ENCODE data around the gene FUT9. TPM values are rescaled to one million over a fixed set of nuclear protein-coding genes. Genes with fewer than 3 reads are reported as not detected.

FUT9 gene
- polyA plus RNA-seq, 6 donors from 2014 or later = not detected

DNA sequence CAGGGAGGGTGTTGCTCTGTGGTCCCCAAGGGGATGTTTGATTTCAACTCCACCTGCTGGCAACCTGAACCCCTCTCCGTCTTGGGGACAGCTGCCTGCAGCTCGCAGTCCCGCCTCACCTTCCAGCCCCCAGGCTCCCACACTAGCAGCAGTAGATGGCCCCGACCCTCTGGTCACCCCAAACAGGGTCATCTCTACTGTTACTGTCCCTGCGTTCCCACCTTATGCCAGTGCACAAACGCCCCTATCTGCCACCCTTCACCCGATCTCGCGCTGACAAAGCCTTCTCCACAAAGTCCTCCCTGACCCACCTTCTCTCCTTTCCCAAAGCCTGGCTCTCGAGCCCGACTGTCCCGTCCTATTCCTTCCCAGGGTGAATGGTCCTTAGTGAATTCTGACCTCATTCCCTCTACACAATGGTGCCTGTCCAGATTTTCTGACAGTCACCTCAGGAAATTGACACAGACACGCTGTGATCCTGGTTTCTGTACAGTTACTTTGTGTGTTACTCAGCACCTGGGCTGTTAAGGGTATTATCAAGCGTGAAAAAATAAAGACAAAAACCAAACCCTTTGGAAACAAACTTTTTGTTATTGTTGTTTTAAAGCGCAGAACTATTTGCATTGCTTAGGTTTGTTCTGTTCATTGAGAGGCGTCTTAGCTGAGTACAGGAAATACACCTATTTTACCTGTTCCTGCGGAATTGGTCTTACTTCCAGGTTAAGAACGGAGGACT is 728 bp downstream of the FUT9 start:
- Mint-ChIP-seq H3K27me3 (peaks cover 16 to 36% (median 23%) of the 10 kb centered on the region in 3 donors), H3K4me3 (peak overlapping the region in 1 of 8 donors; percentile 34), H3K36me3 (peaks cover 0 to 15% of the 10 kb centered on the region in 2 donors), H3K27ac (peak overlapping the region in 1 of 6 donors; percentile 88), H3K4me1 (no peaks in the 10 kb centered on the region), H3K9me3 (peaks cover 0 to 12% (median 3%) of the 10 kb centered on the region in 7 donors)
- ATAC-seq (ENCODE audit: low read depth in 2 of 2) (no peak), DNase-seq (no peak)

DNA sequence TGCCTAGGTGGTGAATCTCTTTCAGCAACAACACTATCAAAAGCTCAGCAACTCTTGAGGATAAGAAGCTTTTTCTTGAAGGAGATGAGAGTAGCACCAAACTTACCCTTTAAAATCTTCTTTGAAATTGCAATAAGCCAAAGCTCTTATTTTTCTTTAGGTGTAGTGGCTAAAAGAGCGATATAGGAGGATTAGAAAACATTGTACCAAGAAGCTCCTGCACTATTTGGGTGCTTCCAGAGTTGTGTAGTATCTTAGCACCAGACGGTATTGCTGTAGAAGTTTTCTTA is 1.2 kb downstream of the FUT9 start:
- no peak overlapping the region for H3K4me3 Mint-ChIP-seq
- no peak for DNase-seq
- H3K27ac Mint-ChIP-seq = no peak overlapping the region
- H3K4me1 Mint-ChIP-seq = no peaks in the 10 kb centered on the region
- peaks cover 0 to 15% of the 10 kb centered on the region in 2 donors for H3K36me3 Mint-ChIP-seq
- no peak for ATAC-seq (ENCODE audit: low read depth in 2 of 2)
- H3K9me3 Mint-ChIP-seq = peaks cover 0 to 12% (median 3%) of the 10 kb centered on the region in 7 donors
- H3K27me3 Mint-ChIP-seq = peaks cover 16 to 36% (median 23%) of the 10 kb centered on the region in 3 donors

DNA sequence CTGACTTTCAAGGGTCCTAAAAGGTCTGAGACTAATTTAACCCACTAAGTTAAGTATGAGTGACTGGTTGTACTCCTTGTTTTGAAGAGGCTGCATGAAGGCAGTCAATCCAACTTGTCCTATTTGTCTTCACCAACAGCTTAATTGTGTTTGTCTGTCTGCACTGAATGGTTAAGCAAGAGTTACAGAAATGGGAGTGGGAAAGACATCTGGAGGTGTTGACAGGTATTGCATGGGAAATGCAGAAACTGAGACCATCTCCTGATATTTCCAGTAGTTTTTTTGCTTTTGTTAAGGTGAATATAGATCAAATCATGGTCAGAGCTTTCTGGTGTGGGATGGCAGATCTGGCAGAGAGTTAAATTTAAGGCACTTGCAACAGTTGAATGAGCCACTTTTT is 6.5 kb downstream of the FUT9 start:
- H3K9me3 Mint-ChIP-seq = peaks cover 0 to 7% (median under 1%) of the 10 kb centered on the region in 7 donors
- no peak overlapping the region for H3K4me3 Mint-ChIP-seq
- peaks cover 0 to 8% (median 0%) of the 10 kb centered on the region in 3 donors for H3K27me3 Mint-ChIP-seq
- H3K27ac Mint-ChIP-seq = no peak overlapping the region
- no peak for ATAC-seq (ENCODE audit: low read depth in 2 of 2)
- no peaks in the 10 kb centered on the region for H3K4me1 Mint-ChIP-seq
- no peaks in the 10 kb centered on the region for H3K36me3 Mint-ChIP-seq
- no peak for DNase-seq

DNA sequence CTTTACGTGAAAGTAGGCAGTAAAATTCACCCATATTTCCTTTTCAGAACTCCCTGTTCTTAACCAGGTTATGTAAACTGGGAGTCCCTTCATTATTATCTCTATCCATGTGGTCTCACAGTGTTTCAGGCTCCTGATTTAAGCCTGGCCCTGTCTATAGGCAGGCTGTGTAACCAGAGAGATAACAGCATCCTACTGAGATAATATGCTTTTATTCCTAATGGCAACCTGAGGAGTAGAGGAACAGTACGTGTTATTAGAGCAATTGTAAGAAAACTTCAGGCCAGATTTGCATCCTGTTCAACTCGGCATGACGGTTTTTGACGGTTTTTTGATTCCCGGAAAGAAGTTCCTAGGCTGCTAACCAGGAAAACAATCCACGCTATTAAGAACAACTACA is 16.9 kb downstream of the FUT9 start:
- Mint-ChIP-seq H3K9me3 (no peaks in the 10 kb centered on the region), H3K27me3 (no peaks in the 10 kb centered on the region), H3K27ac (no peak overlapping the region), H3K4me3 (no peak overlapping the region), H3K36me3 (no peaks in the 10 kb centered on the region), H3K4me1 (no peaks in the 10 kb centered on the region)
- no peak for DNase-seq
- ATAC-seq (ENCODE audit: low read depth in 2 of 2) = no peak

DNA sequence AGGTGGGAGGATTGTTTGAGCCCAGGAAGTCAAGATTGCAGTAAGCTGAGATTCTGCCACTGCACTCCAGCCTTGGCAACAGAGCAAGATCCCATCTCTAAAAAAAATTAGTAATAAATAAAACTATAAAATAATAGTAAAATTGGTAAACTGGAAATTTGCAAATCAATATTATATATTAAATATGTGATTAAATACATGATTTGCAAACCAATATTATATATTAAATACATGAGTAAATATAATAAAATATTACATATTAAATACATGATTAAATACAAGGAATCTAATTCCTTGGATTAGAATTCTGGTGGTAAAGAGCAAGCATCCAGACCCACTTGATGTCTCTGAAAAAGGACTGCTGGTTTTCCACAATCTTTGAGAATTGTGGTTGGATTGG is 35.8 kb downstream of the FUT9 start:
- DNase-seq = no peak
- Mint-ChIP-seq H3K27ac (no peak overlapping the region), H3K4me1 (no peaks in the 10 kb centered on the region), H3K4me3 (no peak overlapping the region), H3K9me3 (peaks cover 0 to 5% (median 0%) of the 10 kb centered on the region in 7 donors), H3K27me3 (no peaks in the 10 kb centered on the region), H3K36me3 (no peaks in the 10 kb centered on the region)
- no peak for ATAC-seq (ENCODE audit: low read depth in 2 of 2)

DNA sequence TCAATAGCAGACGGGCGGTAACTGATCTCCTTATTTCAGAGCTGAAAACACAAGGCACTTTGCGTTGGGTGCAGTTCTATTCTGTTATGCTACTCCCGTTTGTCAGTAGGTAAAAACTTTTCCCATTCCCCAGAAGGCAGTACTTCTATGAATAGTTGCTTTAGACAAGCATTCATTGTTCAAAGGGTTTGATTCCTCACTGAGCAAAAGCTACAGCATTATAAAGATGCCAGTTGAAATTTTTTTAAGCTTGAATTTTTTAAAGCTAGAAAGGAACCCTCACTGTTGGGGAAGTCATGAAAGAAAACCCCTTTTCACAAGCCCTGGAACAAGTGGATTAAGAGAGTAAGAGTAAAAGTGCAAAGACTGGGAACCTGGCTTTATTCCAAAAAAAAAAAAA is 42.3 kb downstream of the FUT9 start:
- Mint-ChIP-seq H3K4me3 (no peak overlapping the region), H3K9me3 (peaks cover 0 to 1% (median 0%) of the 10 kb centered on the region in 7 donors), H3K27me3 (no peaks in the 10 kb centered on the region), H3K36me3 (no peaks in the 10 kb centered on the region), H3K27ac (no peak overlapping the region), H3K4me1 (no peaks in the 10 kb centered on the region)
- DNase-seq = no peak
- no peak for ATAC-seq (ENCODE audit: low read depth in 2 of 2)

DNA sequence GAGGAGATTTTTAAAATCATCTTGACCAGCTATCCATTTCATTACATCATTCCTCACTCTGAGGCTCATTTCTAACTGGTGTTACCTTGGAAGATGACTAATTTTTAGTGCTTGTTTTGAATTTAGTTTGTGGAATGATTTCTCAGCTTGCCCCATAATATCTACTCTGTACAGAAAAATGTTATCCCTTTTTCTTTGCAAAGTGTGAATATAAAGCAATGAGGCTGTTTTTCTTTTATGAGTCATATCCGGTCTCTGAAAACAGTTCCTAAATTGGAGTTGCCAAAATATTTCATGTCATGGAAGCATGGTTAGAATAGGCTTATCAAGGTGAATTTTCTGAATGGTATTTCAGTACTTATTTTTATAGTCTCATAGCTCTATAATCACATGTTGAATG is 43.8 kb downstream of the FUT9 start:
- DNase-seq (no peak), ATAC-seq (ENCODE audit: low read depth in 2 of 2) (no peak)
- H3K27me3 Mint-ChIP-seq = no peaks in the 10 kb centered on the region
- H3K27ac Mint-ChIP-seq = no peak overlapping the region
- peaks cover 0 to 4% (median 0%) of the 10 kb centered on the region in 7 donors for H3K9me3 Mint-ChIP-seq
- H3K4me1 Mint-ChIP-seq = no peaks in the 10 kb centered on the region
- no peaks in the 10 kb centered on the region for H3K36me3 Mint-ChIP-seq
- no peak overlapping the region for H3K4me3 Mint-ChIP-seq

DNA sequence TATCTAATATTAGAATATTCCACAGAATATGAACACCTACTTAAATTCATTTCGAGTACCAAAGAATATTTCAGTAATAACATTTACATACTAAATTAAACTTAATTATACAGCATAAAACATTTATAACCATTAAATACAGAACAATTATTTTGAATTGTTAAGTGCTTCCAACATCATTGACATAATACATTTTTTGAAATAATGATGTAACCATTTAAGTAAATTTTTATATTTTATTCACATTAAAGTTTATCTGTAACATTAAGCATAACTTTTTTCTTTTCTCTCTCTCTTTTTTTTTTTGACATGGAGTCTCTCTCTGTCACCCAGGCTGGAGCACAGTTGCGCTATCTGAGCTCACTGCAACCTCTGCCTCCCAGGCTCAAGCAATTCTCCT is 44.5 kb downstream of the FUT9 start:
- Mint-ChIP-seq H3K9me3 (peaks cover 0 to 4% (median 0%) of the 10 kb centered on the region in 7 donors), H3K36me3 (no peaks in the 10 kb centered on the region), H3K27ac (no peak overlapping the region), H3K27me3 (no peaks in the 10 kb centered on the region), H3K4me1 (no peaks in the 10 kb centered on the region), H3K4me3 (no peak overlapping the region)
- DNase-seq (no peak), ATAC-seq (ENCODE audit: low read depth in 2 of 2) (no peak)

DNA sequence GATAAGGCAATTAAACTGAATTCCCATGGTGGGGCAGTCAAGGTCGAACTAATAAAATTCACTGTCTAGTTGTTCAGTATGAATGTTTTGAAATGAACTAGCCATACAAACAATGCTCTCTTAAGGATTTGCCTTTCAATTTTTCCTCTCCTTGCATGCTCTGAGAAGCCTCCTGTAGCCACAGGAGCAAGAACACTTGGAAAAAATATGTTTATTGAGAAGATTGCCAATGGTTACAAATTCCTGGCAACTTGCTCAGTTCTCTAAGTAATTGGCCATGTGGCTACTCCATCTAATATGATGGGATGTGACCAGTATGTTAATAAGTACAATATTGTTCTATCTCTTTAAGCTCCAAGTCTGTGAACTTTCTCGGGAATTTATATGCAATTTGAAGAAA is 49.4 kb downstream of the FUT9 start:
- Mint-ChIP-seq H3K4me1 (no peaks in the 10 kb centered on the region), H3K9me3 (peaks cover 0 to 4% (median 2%) of the 10 kb centered on the region in 7 donors), H3K36me3 (no peaks in the 10 kb centered on the region), H3K4me3 (no peak overlapping the region), H3K27ac (no peak overlapping the region), H3K27me3 (no peaks in the 10 kb centered on the region)
- DNase-seq = no peak
- no peak for ATAC-seq (ENCODE audit: low read depth in 2 of 2)

DNA sequence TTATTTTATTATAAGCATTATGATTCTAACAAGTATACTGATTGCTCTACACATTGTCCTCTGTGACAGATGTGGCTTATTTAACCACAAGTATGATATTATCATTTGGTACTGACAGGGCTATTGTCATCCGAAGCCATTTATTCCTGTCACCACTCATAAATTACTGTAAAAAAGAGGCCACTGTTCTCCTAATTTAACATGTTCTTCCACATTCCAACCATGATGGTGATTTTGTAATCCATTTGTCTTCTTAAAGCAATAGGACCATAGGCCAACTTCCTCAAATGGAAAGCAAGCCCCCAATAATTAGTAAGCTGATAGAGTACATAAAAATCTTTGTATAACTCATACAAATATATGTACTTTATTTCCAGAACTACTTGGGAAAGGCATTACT is 50.6 kb downstream of the FUT9 start:
- ATAC-seq (ENCODE audit: low read depth in 2 of 2) (no peak), DNase-seq (no peak)
- Mint-ChIP-seq H3K9me3 (peaks cover 0 to 4% (median 2%) of the 10 kb centered on the region in 7 donors), H3K27me3 (no peaks in the 10 kb centered on the region), H3K27ac (no peak overlapping the region), H3K4me3 (no peak overlapping the region), H3K4me1 (no peaks in the 10 kb centered on the region), H3K36me3 (no peaks in the 10 kb centered on the region)

DNA sequence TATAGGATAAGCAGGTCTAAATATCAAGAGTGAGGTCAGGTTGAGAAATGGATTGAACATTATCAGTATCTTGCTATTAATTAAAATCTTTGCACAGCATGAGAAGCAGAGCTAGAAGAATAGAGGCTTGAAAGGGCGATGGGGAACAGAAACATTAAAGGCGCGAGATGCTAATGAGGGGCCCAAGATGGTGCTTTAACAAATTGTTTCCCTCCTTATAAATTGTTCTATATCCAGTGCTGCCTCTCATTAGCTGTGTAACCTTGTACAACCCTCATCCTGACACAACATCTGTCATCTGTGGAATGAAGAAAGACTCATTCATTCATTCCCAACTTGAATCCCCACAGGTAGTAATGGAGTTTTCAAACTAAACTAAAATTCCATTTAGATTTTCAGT is 57.8 kb downstream of the FUT9 start:
- no peak for DNase-seq
- Mint-ChIP-seq H3K27ac (no peak overlapping the region), H3K4me1 (no peaks in the 10 kb centered on the region), H3K4me3 (no peak overlapping the region), H3K9me3 (no peaks in the 10 kb centered on the region), H3K27me3 (no peaks in the 10 kb centered on the region), H3K36me3 (no peaks in the 10 kb centered on the region)
- no peak for ATAC-seq (ENCODE audit: low read depth in 2 of 2)

DNA sequence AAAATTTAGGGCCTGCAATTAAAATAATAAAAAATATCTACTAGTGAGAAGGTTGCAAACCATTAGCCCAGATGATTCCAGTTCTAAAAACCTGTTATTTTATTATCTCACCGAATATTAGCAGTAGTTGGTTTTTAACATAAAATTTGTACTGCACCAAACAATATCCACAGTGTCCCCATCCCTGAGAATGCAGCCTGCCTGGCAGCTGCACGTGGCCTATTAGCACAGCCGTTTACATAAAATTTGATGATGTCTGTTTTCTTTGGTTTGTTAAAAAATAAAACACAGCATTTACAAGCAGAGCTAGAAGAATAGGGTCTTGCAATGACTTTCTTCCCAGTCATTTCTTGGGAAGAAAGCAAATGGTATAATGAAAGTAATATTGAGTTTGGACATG is 58.2 kb downstream of the FUT9 start:
- Mint-ChIP-seq H3K27ac (no peak overlapping the region), H3K4me1 (no peaks in the 10 kb centered on the region), H3K9me3 (peaks cover 0 to 3% (median 0%) of the 10 kb centered on the region in 7 donors), H3K4me3 (no peak overlapping the region), H3K36me3 (no peaks in the 10 kb centered on the region), H3K27me3 (no peaks in the 10 kb centered on the region)
- DNase-seq = no peak
- no peak for ATAC-seq (ENCODE audit: low read depth in 2 of 2)

DNA sequence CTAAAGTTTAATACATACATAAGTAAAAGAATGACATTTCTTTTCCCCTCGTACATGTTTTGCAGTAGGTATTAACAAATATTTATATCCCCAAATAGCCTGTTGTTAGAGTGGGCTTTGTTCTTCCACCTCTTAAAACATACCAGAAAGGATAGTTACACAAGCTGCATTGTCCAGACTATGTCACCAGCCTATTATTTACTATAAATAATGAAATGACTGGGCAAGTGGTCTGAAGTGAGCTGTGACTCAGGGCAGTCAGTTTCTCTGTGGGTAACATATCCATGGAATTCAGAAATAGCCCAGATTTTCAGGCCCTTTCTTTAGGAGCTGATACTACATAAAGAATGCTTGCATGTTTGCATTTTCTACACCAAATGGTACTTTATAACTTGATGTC is 60.1 kb downstream of the FUT9 start:
- H3K4me1 Mint-ChIP-seq = no peaks in the 10 kb centered on the region
- no peak overlapping the region for H3K4me3 Mint-ChIP-seq
- H3K27me3 Mint-ChIP-seq = no peaks in the 10 kb centered on the region
- H3K36me3 Mint-ChIP-seq = no peaks in the 10 kb centered on the region
- peaks cover 0 to 6% (median 0%) of the 10 kb centered on the region in 7 donors for H3K9me3 Mint-ChIP-seq
- H3K27ac Mint-ChIP-seq = no peak overlapping the region
- ATAC-seq (ENCODE audit: low read depth in 2 of 2) = no peak
- no peak for DNase-seq

DNA sequence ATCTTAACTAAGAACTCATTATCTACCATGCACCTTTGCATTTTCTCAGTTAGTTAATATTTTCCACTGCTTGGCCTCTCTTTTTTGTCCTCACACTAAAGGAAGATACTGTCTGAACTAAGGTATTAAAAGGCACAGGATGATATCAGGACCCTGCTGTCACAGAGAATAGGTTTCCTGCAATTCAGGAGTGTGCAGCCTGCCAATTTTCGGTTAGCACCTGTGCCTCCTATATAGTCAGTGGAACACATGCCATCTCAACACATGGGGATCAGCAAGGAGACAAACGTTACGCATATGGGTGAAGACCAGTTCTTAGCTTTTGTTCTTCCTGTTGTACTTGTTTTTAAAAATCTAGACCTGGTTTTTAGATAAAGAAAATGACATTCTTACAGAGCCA is 71.0 kb downstream of the FUT9 start:
- Mint-ChIP-seq H3K9me3 (peaks cover 0 to 9% (median 0%) of the 10 kb centered on the region in 7 donors), H3K4me1 (no peaks in the 10 kb centered on the region), H3K27ac (no peak overlapping the region), H3K36me3 (no peaks in the 10 kb centered on the region), H3K4me3 (no peak overlapping the region), H3K27me3 (no peaks in the 10 kb centered on the region)
- ATAC-seq (ENCODE audit: low read depth in 2 of 2) = no peak
- no peak for DNase-seq

DNA sequence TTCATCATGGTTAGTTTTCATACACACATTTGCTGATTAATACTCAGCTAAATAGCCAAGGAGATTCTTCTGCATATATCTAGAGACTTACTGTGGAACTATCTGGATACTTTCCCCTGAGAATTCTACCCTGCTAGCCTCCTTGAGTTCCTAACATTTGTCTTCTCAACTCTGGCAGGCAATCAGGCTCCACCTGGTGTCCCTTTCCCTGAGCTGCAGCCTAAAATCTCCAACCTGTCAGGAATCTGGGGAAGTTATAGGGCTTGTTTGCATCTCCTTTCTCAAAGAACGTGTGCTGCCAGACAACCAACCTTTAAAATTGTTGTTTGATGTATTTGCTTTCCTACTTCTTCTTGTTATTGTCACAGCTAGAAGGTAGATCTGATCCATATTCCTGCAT is 73.4 kb downstream of the FUT9 start:
- no peak for DNase-seq
- Mint-ChIP-seq H3K36me3 (no peaks in the 10 kb centered on the region), H3K4me1 (no peaks in the 10 kb centered on the region), H3K27ac (no peak overlapping the region), H3K4me3 (no peak overlapping the region), H3K27me3 (no peaks in the 10 kb centered on the region), H3K9me3 (peaks cover 0 to 9% (median 0%) of the 10 kb centered on the region in 7 donors)
- ATAC-seq (ENCODE audit: low read depth in 2 of 2) = no peak
